Left lung (tissue), 10 donors: Measurements from ENCODE around the gene SOHLH1. TPM values are rescaled to one million over a fixed set of nuclear protein-coding genes. Genes with fewer than 3 reads are reported as not detected.
"Not testable (repeated sequence)": the region's sequence is repeated elsewhere in the genome, so short reads cannot be mapped to it uniquely, and the experiment has no call there.

Experiments
- ATAC-seq: fragments of 200-7000 bp; cut with Tn5 transposase; one replicate; pipeline ENCODE4 v1.9.1; 2020; ENCODE audit warnings: moderate library complexity
- DNase-seq, 4 donors: peaks; one replicate each; pipeline ENCODE4 v3.0.0-alpha.2; 2013 to 2020
- H3K27ac ChIP-seq, 2 donors: fragments of 200-600 bp; sonication (generic) in 1 of 2; one replicate each; pipeline versions ENCODE4 v1.5.0 to v1.8.0; 2020 to 2021
- H3K27me3 ChIP-seq, 2 donors: fragments of 200-600 bp; sonication (generic) in 1 of 2; one replicate each; pipeline versions ENCODE4 v1.5.0 to v1.8.0; 2020 to 2021
- H3K36me3 ChIP-seq, 2 donors: fragments of 200-600 bp; sonication (generic) in 1 of 2; one replicate each; pipeline versions ENCODE4 v1.5.0 to v1.8.0; 2020 to 2021
- H3K4me1 ChIP-seq, 2 donors: fragments of 200-600 bp; one replicate each; pipeline ENCODE4 v1.8.0; 2021
- H3K4me3 ChIP-seq, 2 donors: fragments of 200-600 bp; sonication (generic) in 1 of 2; one replicate each; pipeline versions ENCODE4 v1.5.0 to v1.8.0; 2020 to 2021; ENCODE audit warnings: mild to moderate bottlenecking in 1 of 2
- H3K9me3 ChIP-seq, 2 donors: fragments of 200-600 bp; sonication (generic) in 1 of 2; one replicate each; pipeline versions ENCODE4 v1.5.0 to v1.8.0; 2020 to 2021
- CTCF ChIP-seq, 2 donors: fragments of 200-600 bp; sonication (generic) in 1 of 2; IDR thresholded peaks; one replicate each; pipeline versions ENCODE4 v1.5.0 to v1.8.0; 2021; ENCODE audit warnings: antibody characterized with exemption in 2 of 2
- intact Hi-C, 2 donors: fragments of 100-400 bp; cut with DNase I; formaldehyde crosslinking; loops; one replicate each; pipeline versions ENCODE4 v1.11.2 to v1.14.2; 2022
- polyA plus RNA-seq, 6 donors: library from polyadenylated mRNA; unstranded; fragments of 120-200 nt; gene quantifications; one replicate each; pipeline ENCODE4 v1.2.1, GENCODE V29; 2013; ENCODE audit not compliant: insufficient read length in 6 of 6
- total RNA-seq, 2 donors: library from RNA; stranded (reverse); fragmentation: NEBNext Ultra II Directional; extraction: Animal tissue kit (Norgen Biotek cat#: 25700); gene quantifications; one replicate each; pipeline ENCODE4 v1.2.1, GENCODE V29; 2021
- donor health status: DM: no; HTN: yes; CAD: no.
- donor health status: DM: no; HTN: no; CAD: no.

The SOHLH1 gene
- total and polyA plus RNA-seq, 8 donors, result not detected

GRCh38 chr9:135671591-135672041 is 27.7 kb downstream of the SOHLH1 start:
- H3K9me3 ChIP-seq, result no peaks in the 10 kb centered on the region
- intact Hi-C loops, result no loop called here
- H3K27me3 ChIP-seq, result peaks cover 0 to 47% of the 10 kb centered on the region in 2 donors
- H3K27ac ChIP-seq, result no peak overlapping the region
- no peak for TF ChIP-seq CTCF (IDR thresholded peaks at IDR 0.05)
- DNase-seq, result peak in 1 of 4 donors; percentile 68
- no peak overlapping the region for H3K4me3 ChIP-seq
- ATAC-seq, result no peak
- no peaks in the 10 kb centered on the region for H3K4me1 ChIP-seq
- H3K36me3 ChIP-seq, result no peaks in the 10 kb centered on the region

- no peak overlapping the region for H3K27ac ChIP-seq
- DNase-seq (peak in 1 of 4 donors; percentile 78), ATAC-seq (no peak)
- H3K4me1 ChIP-seq, result no peaks in the 10 kb centered on the region
- H3K9me3 ChIP-seq, result no peaks in the 10 kb centered on the region
- no peak overlapping the region for H3K4me3 ChIP-seq
- no peak for TF ChIP-seq CTCF (IDR thresholded peaks at IDR 0.05)
- H3K27me3 ChIP-seq, result peaks cover 0 to 51% of the 10 kb centered on the region in 2 donors
- intact Hi-C loops, result no loop called here
- no peaks in the 10 kb centered on the region for H3K36me3 ChIP-seq
Observed at GRCh38 chr9:135670721-135671590, 28.3 kb downstream of the SOHLH1 start.

DNA sequence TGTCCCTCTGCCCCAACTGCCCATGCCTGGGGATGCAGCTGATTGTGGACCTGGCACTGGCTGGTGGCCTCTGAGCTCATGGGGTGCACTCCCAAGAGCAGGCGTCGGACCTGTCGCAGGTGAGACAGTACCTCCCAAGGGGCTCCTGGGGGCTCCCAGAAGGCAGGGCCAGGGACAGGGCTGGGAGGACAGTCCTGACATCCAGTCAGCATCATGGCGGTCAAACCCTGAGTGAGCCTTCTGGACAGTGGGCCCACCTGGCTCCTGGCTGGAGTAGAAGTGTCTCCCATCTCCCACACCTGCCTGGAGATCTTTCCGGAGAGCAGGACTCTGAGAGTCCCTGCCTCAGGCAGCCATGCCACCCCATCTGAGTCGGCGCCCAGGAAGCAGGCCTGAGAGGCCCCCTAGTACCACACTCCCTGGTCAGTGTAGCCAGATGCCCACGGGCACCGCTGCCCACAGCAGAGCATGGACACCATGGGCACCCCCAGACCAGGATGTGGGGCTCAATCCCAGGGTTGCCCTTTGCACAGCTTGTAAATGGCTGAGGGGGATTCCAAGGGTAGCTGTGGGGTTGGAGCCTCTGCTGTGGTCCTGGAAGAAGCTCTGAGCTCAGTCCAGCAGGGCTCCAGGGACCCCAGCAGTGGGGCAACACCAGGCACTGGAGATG is 29.5 kb downstream of the SOHLH1 start:
- H3K36me3 ChIP-seq, result no peaks in the 10 kb centered on the region
- DNase-seq (peak in 1 of 4 donors; percentile 61), ATAC-seq (no peak)
- H3K4me3 ChIP-seq, result no peak overlapping the region
- intact Hi-C loops, result no loop called here
- no peaks in the 10 kb centered on the region for H3K4me1 ChIP-seq
- no peaks in the 10 kb centered on the region for H3K9me3 ChIP-seq
- no peak overlapping the region for H3K27ac ChIP-seq
- no peak for TF ChIP-seq CTCF (IDR thresholded peaks at IDR 0.05)
- H3K27me3 ChIP-seq, result peaks cover 0 to 63% of the 10 kb centered on the region in 2 donors

- H3K27me3 ChIP-seq, result peaks cover 0 to 70% of the 10 kb centered on the region in 2 donors
- H3K27ac ChIP-seq, intact Hi-C loops, DNase-seq, ATAC-seq, H3K9me3 ChIP-seq, H3K4me1 ChIP-seq, H3K4me3 ChIP-seq, H3K36me3 ChIP-seq: not testable (repeated sequence)
Observed at GRCh38 chr9:135669018-135669417, 30.3 kb downstream of the SOHLH1 start.

GRCh38 chr9:135667463-135668001 is 31.7 kb downstream of the SOHLH1 start:
- DNase-seq (peak in 1 of 4 donors; percentile 73), ATAC-seq (no peak)
- no peak overlapping the region for H3K27ac ChIP-seq
- H3K9me3 ChIP-seq, result no peaks in the 10 kb centered on the region
- TF ChIP-seq CTCF (IDR thresholded peaks at IDR 0.05), result no peak
- H3K4me3 ChIP-seq, result no peak overlapping the region
- no peaks in the 10 kb centered on the region for H3K36me3 ChIP-seq
- no peaks in the 10 kb centered on the region for H3K4me1 ChIP-seq
- peaks cover 0 to 73% of the 10 kb centered on the region in 2 donors for H3K27me3 ChIP-seq
- intact Hi-C loops, result no loop called here
